HFF-Myc (cell line): ENCODE data around the gene TLE1.

Experiments
- DNase-seq: peaks from one replicate; pipeline ENCODE4 v3.0.0-alpha.2; 2011; ENCODE audit warnings: low read depth; ENCODE audit errors: extremely low read depth
- H3K4me3 ChIP-seq: replicated peaks from 2 replicates; pipeline ENCODE4 v1.5.1; 2011; ENCODE audit warnings: low read depth, mild to moderate bottlenecking, control low read depth, low read length
- TF ChIP-seq, protein P1 (sequence below): IDR thresholded peaks from 2 replicates; pipeline ENCODE4 v1.5.1; 2012; ENCODE audit warnings: mild to moderate bottlenecking, low read depth, low read length, control low read depth; ENCODE audit errors: missing control alignments

Gene TLE1

DNA sequence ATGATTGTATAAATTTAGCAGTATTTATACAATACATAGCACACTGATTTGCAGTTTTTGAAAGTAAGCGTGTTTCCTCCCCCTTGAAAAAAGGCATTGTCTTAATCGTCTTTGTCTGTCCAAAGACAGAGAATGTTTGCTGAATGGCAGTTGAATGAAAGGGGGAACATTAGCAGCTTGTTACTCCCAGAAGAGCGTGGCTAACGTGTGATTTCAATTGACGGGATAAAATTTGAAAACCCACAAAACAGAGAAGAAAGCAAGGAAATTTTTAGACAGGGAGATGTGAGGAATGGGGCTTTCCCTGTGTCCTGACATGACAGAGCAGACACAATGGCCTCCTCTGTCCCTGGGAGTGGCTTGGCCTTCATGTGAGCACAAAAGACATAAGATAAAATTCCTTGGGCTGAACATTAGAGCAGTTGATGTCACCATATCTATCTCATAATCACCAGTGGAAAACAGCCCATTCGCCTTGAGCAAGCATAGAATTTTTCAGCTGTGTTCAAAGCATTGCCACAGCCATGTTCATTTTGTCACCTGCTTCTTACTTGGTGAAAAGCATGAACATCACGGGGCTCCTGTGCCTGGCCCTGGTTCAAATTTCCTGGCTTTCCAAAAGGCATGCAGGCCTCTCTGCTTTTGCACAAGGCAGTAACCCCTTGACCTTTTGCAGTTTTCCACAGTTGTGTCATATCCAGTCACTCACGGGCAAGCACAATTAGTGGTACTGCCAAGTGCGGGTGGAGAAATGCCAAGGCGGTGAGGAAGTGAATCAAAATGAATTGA lies 126.9 kb downstream of the TLE1 start:
- TF ChIP-seq, protein P1, sequence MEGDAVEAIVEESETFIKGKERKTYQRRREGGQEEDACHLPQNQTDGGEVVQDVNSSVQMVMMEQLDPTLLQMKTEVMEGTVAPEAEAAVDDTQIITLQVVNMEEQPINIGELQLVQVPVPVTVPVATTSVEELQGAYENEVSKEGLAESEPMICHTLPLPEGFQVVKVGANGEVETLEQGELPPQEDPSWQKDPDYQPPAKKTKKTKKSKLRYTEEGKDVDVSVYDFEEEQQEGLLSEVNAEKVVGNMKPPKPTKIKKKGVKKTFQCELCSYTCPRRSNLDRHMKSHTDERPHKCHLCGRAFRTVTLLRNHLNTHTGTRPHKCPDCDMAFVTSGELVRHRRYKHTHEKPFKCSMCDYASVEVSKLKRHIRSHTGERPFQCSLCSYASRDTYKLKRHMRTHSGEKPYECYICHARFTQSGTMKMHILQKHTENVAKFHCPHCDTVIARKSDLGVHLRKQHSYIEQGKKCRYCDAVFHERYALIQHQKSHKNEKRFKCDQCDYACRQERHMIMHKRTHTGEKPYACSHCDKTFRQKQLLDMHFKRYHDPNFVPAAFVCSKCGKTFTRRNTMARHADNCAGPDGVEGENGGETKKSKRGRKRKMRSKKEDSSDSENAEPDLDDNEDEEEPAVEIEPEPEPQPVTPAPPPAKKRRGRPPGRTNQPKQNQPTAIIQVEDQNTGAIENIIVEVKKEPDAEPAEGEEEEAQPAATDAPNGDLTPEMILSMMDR = no peak
- no peak overlapping the region for H3K4me3 ChIP-seq
- DNase-seq = no peak

DNA sequence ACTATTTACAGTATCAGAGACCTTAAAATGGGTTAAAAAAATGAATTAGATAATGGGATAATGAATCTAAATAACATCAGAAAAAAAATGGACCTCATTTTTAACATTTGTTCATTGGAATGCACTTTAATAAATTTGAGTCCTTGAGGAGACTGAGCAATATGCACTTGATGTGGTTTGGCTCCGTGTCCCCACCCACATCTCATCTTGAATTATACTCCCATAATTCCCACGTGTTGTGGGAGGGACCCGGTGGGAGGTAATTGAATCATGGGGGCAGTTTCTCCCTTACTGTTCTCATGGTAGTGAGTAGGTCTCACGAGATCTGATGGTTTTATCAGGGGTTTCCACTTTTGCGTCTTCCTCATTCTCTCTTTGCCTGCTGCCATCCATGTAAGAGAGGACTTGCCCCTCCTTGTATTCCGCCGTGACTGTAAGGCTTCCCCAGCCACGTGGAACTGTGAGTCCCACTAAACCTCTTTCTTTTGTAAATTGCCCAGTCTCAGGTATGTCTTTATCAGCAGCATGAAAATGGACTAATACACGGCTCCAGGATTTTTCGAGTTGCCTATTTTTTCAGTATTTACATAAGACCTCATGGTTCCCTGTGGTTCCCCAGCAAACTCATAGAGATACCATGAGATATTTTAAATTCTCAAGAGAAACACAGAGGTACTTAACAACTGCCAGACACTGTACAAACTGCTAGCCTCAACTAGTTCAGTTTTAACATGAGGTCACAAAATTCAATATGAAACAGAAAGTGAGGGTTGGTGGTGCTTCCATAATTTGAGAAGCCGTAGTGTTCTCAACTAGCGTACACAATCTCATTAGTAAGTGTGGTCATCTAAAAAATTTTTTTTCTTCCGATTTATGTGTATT lies 128.3 kb downstream of the TLE1 start:
- TF ChIP-seq, protein P1 = no peak
- no peak overlapping the region for H3K4me3 ChIP-seq
- DNase-seq = no peak

DNA sequence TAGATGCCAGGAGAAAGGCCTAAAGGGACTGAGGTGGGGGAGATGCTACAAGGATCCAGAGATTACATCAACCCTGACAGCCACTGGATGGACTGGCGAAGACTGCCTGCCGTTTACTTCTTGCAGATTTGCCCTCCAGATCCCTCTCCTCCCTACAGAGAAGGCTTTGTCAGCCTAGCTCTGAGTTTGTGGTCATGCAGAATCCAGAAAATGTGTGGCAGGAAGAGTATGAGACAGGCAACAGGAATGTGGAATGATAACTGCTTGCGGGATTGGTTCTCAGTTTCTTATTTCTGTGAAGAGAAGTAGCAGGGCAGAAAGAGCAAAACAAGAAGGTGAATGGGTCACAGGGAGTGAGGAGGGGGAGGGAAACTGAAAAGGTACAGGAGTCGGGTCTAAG lies 129.6 kb downstream of the TLE1 start:
- peak; percentile 73 for DNase-seq
- TF ChIP-seq, protein P1 = no peak
- no peak overlapping the region for H3K4me3 ChIP-seq

DNA sequence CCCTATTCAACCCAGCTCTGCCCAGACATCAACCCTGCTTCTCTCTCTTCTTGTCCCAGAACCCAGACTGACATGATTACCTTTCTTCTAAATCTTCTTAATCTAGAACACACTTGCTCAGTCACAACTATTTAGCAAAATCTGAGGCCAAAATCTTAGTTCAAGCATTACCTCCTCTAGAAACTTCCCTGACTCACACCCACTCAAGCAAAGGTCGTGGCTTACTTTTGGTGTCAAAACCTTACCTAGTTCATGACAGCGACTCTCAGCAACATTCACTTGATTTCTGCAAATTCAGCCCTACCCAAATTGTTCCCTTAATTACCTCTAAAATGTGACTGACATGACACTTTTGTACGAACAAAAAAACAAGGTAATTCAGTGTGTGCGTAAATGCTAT lies 130.2 kb downstream of the TLE1 start:
- TF ChIP-seq, protein P1 = no peak
- no peak for DNase-seq
- H3K4me3 ChIP-seq = no peak overlapping the region

DNA sequence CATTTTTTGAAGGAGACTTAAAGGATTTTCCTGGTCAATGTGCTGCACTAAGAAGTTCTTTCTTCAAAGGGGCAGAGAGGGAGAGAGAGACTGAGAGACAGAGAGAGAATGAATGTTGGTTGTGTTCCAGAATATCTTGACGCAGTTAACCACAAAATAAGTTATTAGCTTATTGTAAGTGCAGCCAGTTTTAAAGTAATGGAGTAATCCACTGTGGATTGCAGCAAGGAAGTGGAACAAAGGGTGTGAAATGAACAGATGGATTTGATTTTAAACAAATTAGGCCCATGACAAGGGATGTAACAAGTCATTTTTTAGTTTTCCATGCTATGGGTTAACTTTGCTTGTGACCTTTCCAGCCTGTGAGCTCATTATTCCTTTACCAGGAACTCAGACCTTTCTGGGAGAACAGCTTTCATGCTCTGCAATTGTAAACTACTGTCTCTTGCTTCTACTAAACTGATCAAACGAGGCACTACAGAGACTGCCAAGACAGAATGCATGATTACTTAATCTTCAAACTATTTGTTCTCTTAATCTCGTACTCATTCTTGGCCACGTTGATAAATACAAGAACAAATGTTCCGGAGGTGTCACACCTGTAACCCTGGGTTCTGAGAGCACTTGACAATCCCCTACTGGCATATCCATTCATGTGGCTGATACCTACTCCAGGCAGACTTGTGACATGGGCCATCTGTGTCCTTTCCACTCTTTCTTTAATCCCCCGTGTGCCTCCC lies 131.1 kb downstream of the TLE1 start:
- TF ChIP-seq, protein P1 = no peak
- no peak overlapping the region for H3K4me3 ChIP-seq
- peak; percentile 72 for DNase-seq

DNA sequence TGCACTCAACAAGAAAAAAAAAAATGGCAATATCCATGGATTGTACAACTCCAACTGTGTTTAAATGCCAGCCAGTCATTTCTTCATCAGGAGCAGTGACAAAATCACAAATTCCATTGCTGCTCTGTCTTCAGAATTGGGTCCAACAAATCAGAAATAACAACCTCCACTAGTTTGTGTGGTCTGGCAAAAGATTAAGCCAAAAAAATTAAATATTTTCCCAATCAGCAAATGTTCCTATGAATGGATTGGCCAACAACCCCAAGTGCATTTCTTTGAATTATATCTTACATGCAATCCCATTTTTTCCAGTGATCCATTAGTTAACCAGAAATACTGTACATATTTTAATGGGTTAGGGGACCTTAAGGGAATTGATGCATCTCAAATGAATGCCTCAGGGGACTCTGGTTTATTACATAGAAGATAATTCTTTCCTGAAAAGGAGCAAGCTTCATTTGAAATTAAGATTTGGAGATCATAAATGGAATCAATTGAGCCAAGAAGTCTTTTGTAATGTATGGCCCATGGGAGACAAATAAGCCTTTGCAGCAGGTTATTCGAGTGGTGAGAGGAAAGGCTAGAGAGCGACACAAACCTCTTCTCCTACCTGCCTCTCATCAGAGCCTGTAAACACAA lies 131.8 kb downstream of the TLE1 start:
- H3K4me3 ChIP-seq = no peak overlapping the region
- DNase-seq = no peak
- TF ChIP-seq, protein P1 = no peak
